ENCODE data around the gene DPP10. TPM values are rescaled to one million over a fixed set of nuclear protein-coding genes. Genes with fewer than 3 reads are reported as not detected.

The DPP10 gene
- total and polyA plus RNA-seq, 9 donors: 0.26 to 2.1 (median 0.83) TPM

DNA sequence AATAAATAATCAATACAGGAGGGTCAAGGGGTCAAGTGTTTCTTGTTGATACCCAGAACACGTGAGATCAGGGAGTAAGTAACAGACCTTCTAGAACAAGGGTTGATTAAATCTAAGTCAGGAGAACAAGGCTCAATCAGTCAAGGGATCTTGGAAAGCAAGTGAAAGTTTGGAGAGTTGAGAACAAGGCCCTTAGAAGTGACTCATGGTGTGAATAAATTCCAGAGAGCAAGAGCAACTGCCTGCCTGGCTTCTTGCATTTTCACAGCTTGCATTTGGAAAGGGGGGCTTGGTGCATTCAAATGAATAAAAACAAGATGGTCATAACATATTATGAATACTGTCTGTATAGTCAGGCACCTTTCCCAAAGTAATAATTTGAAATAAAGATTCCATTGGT lies 256.1 kb downstream of the DPP10 start:
- Histone ChIP-seq H3K27me3 (ENCODE audit: control insufficient read depth, insufficient read depth, low read length) (no peaks in the 10 kb centered on the region), H3K4me1 (ENCODE audit: control insufficient read depth, insufficient read depth, low read length) (no peaks in the 10 kb centered on the region), H3K9me3 (replicated peaks; ENCODE audit: control insufficient read depth, low read depth, low read length) (no peaks in the 10 kb centered on the region), H3K36me3 (ENCODE audit: control insufficient read depth, insufficient read depth, low read length) (no peaks in the 10 kb centered on the region), H3K27ac (ENCODE audit: low read length) (no peak overlapping the region), H3K4me3 (ENCODE audit: low read length) (no peak overlapping the region)
- no peak for DNase-seq
- WGBS (ENCODE audit: insufficient coverage): no CpG with 5 or more reads among the region's 1 CpG

GRCh38 chr2:114699423-114699944 lies 257.0 kb downstream of the DPP10 start:
- H3K27ac ChIP-seq (ENCODE audit: low read length): no peak overlapping the region
- H3K36me3 ChIP-seq (ENCODE audit: control insufficient read depth, insufficient read depth, low read length): no peaks in the 10 kb centered on the region
- WGBS (ENCODE audit: insufficient coverage): 100% methylated on average over 2 of the region's 2 CpGs
- DNase-seq: peak; percentile 16
- H3K4me1 ChIP-seq (ENCODE audit: control insufficient read depth, insufficient read depth, low read length): no peaks in the 10 kb centered on the region
- H3K4me3 ChIP-seq (ENCODE audit: low read length): no peak overlapping the region
- H3K27me3 ChIP-seq (ENCODE audit: control insufficient read depth, insufficient read depth, low read length): no peaks in the 10 kb centered on the region
- no peaks in the 10 kb centered on the region for H3K9me3 ChIP-seq (replicated peaks; ENCODE audit: control insufficient read depth, low read depth, low read length)

- no peak overlapping the region for H3K27ac ChIP-seq (ENCODE audit: low read length)
- no peaks in the 10 kb centered on the region for H3K27me3 ChIP-seq (ENCODE audit: control insufficient read depth, insufficient read depth, low read length)
- H3K4me1 ChIP-seq (ENCODE audit: control insufficient read depth, insufficient read depth, low read length): no peaks in the 10 kb centered on the region
- 51% methylated on average over 3 of the region's 5 CpGs for WGBS (ENCODE audit: insufficient coverage)
- H3K36me3 ChIP-seq (ENCODE audit: control insufficient read depth, insufficient read depth, low read length): no peaks in the 10 kb centered on the region
- H3K4me3 ChIP-seq (ENCODE audit: low read length): no peak overlapping the region
- H3K9me3 ChIP-seq (replicated peaks; ENCODE audit: control insufficient read depth, low read depth, low read length): no peaks in the 10 kb centered on the region
- no peak for DNase-seq
Measured at GRCh38 chr2:114700440-114700839, 258.0 kb downstream of the DPP10 start.

- no peak for DNase-seq
- Histone ChIP-seq H3K27me3 (ENCODE audit: control insufficient read depth, insufficient read depth, low read length) (no peaks in the 10 kb centered on the region), H3K9me3 (replicated peaks; ENCODE audit: control insufficient read depth, low read depth, low read length) (no peaks in the 10 kb centered on the region), H3K27ac (ENCODE audit: low read length) (no peak overlapping the region), H3K36me3 (ENCODE audit: control insufficient read depth, insufficient read depth, low read length) (no peaks in the 10 kb centered on the region), H3K4me3 (ENCODE audit: low read length) (no peak overlapping the region), H3K4me1 (ENCODE audit: control insufficient read depth, insufficient read depth, low read length) (no peaks in the 10 kb centered on the region)
- WGBS (ENCODE audit: insufficient coverage): no CpG with 5 or more reads among the region's 4 CpGs
Measured at GRCh38 chr2:114709936-114710850, 267.8 kb downstream of the DPP10 start.

DNA sequence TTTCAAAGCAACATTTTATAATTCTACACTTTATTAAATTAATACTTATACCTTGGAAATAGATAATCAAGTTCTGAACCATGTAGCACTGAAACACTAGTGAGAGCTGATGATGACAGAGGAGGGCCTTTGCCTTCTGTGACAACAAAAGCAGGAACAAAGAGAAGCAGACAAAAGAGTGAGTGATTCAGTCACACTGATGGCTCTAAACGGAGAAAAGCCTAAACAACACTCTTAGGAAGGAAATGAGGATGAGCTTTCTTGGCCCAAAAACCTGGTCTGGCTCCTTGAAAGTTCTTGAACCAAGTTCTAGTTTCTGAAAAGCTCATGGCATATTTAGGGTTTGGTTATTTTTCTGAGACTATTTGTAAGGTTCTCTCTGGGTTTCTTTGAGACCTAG lies 271.9 kb downstream of the DPP10 start:
- WGBS (ENCODE audit: insufficient coverage): no CpG with 5 or more reads among the region's 1 CpG
- DNase-seq: no peak
- H3K27ac ChIP-seq (ENCODE audit: low read length): no peak overlapping the region

DNA sequence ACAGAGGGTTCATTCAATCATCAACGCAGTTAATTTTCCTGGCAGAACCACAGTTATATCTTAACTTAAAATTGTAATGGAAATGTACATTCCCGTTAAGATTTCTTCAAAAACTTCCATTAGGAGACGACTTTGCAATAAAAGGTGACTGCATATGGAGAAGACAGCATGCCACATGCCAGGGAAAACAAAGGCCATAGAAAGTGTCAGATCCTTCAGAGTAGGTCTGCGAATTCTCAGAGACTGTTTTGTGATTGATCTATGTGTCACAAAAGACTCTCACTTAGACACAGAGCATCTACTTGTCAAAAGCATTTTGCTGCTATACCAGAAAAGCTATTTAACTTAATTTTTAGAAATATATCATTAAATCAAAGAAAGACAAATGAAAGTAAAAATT lies 274.6 kb downstream of the DPP10 start:
- Histone ChIP-seq H3K4me3 (ENCODE audit: low read length) (no peak overlapping the region), H3K27me3 (ENCODE audit: control insufficient read depth, insufficient read depth, low read length) (no peaks in the 10 kb centered on the region), H3K27ac (ENCODE audit: low read length) (no peak overlapping the region), H3K4me1 (ENCODE audit: control insufficient read depth, insufficient read depth, low read length) (no peaks in the 10 kb centered on the region), H3K36me3 (ENCODE audit: control insufficient read depth, insufficient read depth, low read length) (no peaks in the 10 kb centered on the region), H3K9me3 (replicated peaks; ENCODE audit: control insufficient read depth, low read depth, low read length) (no peaks in the 10 kb centered on the region)
- no CpG with 5 or more reads among the region's 4 CpGs for WGBS (ENCODE audit: insufficient coverage)
- DNase-seq: no peak

More for the DNA sequence above, 271.9 kb downstream of the DPP10 start:
- Histone ChIP-seq H3K36me3 (ENCODE audit: control insufficient read depth, insufficient read depth, low read length) (no peaks in the 10 kb centered on the region), H3K9me3 (replicated peaks; ENCODE audit: control insufficient read depth, low read depth, low read length) (no peaks in the 10 kb centered on the region), H3K4me3 (ENCODE audit: low read length) (no peak overlapping the region), H3K4me1 (ENCODE audit: control insufficient read depth, insufficient read depth, low read length) (no peaks in the 10 kb centered on the region), H3K27me3 (ENCODE audit: control insufficient read depth, insufficient read depth, low read length) (no peaks in the 10 kb centered on the region)

DNA sequence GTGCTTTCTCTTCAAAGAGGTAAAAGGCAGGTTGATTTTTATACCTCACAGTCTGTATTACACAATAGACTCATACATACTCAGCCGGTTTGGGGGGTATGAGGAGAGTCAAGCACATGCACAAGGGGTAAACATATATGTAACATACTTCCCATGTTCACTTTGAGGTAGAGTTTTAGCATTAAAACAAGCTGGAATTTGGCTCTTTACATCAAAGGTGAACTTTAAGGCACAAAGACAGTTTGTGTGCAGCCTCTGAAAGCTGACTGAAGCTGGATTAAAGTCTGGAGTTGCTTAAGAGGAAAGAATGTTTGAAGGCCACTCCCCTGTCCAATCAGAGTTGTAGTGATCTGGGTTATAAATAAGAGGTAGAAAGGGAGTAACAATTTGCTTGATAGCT lies 282.0 kb downstream of the DPP10 start:
- Histone ChIP-seq H3K36me3 (ENCODE audit: control insufficient read depth, insufficient read depth, low read length) (no peaks in the 10 kb centered on the region), H3K4me3 (ENCODE audit: low read length) (no peak overlapping the region), H3K27me3 (ENCODE audit: control insufficient read depth, insufficient read depth, low read length) (no peaks in the 10 kb centered on the region), H3K9me3 (replicated peaks; ENCODE audit: control insufficient read depth, low read depth, low read length) (no peaks in the 10 kb centered on the region), H3K27ac (ENCODE audit: low read length) (no peak overlapping the region), H3K4me1 (ENCODE audit: control insufficient read depth, insufficient read depth, low read length) (no peaks in the 10 kb centered on the region)
- no CpG with 5 or more reads among the region's 1 CpG for WGBS (ENCODE audit: insufficient coverage)
- no peak for DNase-seq

DNA sequence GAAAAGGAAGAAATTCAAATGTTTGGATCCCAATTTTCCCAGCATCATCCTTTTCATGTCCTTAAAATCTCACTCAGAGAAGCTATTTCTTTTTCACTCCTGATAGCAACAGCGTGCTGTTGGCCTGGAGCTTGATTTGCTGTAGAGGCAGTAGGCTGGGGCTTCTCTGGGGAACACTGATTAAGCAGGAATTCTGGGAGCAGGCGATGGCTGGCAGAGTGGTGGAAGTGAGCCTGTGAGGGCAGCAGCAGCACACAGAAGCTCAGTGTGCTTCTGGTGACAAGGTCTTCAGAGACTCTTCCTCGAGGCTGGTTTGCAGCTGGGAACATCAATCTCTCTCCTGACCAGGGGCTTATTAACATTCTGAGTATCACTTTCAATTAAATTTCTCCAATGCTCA lies 284.6 kb downstream of the DPP10 start:
- H3K4me1 ChIP-seq (ENCODE audit: control insufficient read depth, insufficient read depth, low read length): no peaks in the 10 kb centered on the region
- H3K27me3 ChIP-seq (ENCODE audit: control insufficient read depth, insufficient read depth, low read length): no peaks in the 10 kb centered on the region
- no peak overlapping the region for H3K27ac ChIP-seq (ENCODE audit: low read length)
- no peak overlapping the region for H3K4me3 ChIP-seq (ENCODE audit: low read length)
- WGBS (ENCODE audit: insufficient coverage): no CpG with 5 or more reads among the region's 3 CpGs
- no peak for DNase-seq
- no peaks in the 10 kb centered on the region for H3K36me3 ChIP-seq (ENCODE audit: control insufficient read depth, insufficient read depth, low read length)
- no peaks in the 10 kb centered on the region for H3K9me3 ChIP-seq (replicated peaks; ENCODE audit: control insufficient read depth, low read depth, low read length)

- Histone ChIP-seq H3K27ac (ENCODE audit: low read length) (no peak overlapping the region), H3K36me3 (ENCODE audit: control insufficient read depth, insufficient read depth, low read length) (no peaks in the 10 kb centered on the region), H3K4me1 (ENCODE audit: control insufficient read depth, insufficient read depth, low read length) (no peaks in the 10 kb centered on the region), H3K27me3 (ENCODE audit: control insufficient read depth, insufficient read depth, low read length) (no peaks in the 10 kb centered on the region), H3K4me3 (ENCODE audit: low read length) (no peak overlapping the region), H3K9me3 (replicated peaks; ENCODE audit: control insufficient read depth, low read depth, low read length) (no peaks in the 10 kb centered on the region)
- no peak for DNase-seq
- no CpG with 5 or more reads among the region's 4 CpGs for WGBS (ENCODE audit: insufficient coverage)
Measured at GRCh38 chr2:114728372-114728771, 285.9 kb downstream of the DPP10 start.

- 35% methylated on average over 5 of the region's 5 CpGs for WGBS (ENCODE audit: insufficient coverage)
- no peaks in the 10 kb centered on the region for H3K27me3 ChIP-seq (ENCODE audit: control insufficient read depth, insufficient read depth, low read length)
- H3K4me3 ChIP-seq (ENCODE audit: low read length): no peak overlapping the region
- no peaks in the 10 kb centered on the region for H3K4me1 ChIP-seq (ENCODE audit: control insufficient read depth, insufficient read depth, low read length)
- H3K9me3 ChIP-seq (replicated peaks; ENCODE audit: control insufficient read depth, low read depth, low read length): no peaks in the 10 kb centered on the region
- no peaks in the 10 kb centered on the region for H3K36me3 ChIP-seq (ENCODE audit: control insufficient read depth, insufficient read depth, low read length)
- DNase-seq: peak; percentile 20
- no peak overlapping the region for H3K27ac ChIP-seq (ENCODE audit: low read length)
Measured at GRCh38 chr2:114729026-114729425, 286.6 kb downstream of the DPP10 start.

All from muscle of leg (tissue), 11 donors.